Activated gamma-delta T cell (primary cell): ENCODE data around the gene PFKP.
A peak's percentile ranks its signal among the peaks of the same experiment; 100 is the strongest.
"Not testable (repeated sequence)": the region's sequence is repeated elsewhere in the genome, so short reads cannot be mapped to it uniquely, and the experiment has no call there.

Experiments
- DNase-seq: peaks from one replicate; lab custom pipeline; 2025; lab: John Stamatoyannopoulos, UW

PFKP gene

DNA sequence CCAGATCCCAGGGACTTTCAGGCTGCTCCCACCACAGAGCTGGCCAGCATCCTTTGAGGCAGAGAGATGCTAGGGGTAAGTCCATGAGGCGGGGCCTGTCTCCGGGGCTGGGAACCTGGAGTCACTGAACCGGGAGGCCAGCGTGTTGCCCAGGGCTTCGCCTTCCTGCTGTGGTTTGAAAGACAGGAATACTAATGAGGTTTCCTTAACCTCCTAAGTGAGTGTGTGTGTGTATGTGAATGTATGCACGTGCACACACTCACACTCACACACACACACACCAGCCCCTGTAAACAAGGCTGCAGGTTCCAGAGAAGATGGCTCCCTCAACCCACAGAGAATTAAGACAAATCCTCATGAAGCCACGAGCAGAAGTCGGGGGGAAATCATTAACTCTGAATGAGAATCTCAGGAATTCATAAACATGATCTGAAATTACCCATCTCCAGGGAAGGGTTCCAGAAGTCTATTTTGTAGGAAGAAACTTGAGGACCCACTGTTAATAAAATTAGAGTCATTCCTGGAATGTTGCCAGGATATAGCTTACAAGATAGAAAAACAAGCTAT is 20.3 kb upstream of the PFKP start:
- DNase-seq = no peak

DNA sequence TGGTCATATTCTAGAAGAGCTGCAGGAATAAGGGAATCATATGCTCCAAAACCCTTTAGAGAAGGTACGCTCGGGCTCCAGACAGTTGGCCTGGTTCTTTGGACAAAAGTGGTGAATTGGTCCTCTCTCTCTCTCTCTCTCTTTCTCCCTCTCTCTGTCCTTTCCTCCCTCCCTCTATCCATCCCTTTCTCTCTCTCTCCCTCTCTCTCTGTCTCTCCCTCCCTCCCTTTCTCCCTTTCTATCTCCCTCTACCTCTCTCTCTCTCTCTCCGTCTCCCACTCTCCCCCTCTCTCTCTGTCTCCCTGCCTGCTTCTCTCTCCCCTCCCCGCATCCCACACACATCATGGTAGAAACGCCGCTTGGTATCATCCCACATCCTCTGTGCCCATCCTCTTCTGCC is 19.8 kb upstream of the PFKP start:
- DNase-seq = no peak

DNA sequence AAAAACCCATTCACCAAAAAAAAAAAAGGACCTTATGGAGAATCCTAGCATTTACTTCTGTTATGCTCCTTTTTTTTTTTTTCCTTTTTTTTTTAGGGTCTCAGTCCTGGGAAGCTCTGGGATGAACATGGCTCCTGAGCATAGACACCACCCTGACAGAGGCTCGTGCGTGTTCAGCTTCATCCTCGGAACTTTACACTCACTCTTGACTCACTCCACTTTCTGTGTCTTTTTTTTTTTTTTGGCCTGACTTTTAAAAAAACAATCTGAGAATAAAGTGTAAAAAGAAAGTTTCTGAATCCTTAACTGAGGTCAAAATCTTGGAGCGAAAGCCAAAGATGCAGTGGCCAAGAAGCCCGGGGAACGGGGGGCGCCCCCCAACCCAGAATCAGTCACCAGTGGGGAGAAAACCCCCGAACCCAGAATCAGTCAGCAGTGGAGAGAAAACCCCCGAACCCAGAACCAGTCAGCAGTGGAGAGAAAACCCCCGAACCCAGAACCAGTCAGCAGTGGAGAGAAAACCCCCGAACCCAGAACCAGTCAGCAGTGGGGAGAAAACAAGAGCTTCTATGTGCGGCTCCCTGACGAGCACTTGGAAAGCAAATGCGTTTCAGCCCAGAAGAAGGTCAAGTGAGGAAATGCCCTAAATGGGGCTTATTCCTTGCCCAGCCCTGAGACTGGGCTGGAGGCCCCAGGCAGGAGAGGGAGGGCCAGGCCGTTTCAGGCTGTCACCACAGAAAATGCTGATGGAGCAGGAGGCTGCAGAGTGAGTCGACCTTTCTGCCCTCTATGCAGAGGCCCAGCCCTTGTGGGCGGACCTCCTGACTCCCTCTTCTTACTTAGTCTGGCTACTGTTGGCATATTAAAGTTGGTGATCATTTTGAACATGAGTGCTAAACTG is 19.0 kb upstream of the PFKP start:
- no peak for DNase-seq

DNA sequence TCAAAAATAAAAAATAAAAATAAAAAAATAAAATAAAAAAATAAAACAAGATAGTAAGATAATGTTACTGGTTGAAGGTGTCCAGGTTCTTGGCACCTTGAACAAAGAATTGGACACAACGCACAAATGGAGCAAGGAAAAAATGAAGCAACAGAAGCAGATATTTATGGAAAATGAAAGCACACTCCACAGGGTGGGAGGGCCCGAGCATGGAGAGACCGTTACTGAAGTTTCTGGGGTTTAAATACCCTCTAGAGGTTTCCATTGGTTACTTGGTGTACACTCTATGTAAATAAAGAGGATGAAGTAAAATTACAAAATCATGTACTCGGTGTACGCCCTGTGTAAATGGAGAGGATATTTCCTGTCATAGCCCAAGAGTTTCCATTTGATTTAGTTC is 15.7 kb upstream of the PFKP start:
- no peak for DNase-seq

DNA sequence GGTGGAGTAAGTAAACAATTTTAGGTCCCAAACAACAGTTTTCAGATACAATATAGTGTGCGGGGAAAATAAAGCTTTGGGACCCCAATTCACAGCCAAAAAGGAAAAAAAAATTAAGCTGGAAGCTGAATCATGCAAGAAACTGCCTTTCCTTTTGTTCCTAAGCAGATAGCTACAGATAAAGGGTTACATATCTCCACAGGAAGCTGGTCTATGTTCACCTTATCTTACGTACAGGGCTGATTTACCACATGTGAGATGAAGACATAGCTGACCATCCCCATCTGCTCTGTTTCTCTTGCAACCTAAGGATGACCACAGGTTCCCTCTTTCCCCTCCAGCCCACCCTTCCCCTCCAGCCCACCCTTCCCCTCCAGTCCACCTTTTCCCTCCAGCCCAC is 14.2 kb upstream of the PFKP start:
- DNase-seq = no peak

DNA sequence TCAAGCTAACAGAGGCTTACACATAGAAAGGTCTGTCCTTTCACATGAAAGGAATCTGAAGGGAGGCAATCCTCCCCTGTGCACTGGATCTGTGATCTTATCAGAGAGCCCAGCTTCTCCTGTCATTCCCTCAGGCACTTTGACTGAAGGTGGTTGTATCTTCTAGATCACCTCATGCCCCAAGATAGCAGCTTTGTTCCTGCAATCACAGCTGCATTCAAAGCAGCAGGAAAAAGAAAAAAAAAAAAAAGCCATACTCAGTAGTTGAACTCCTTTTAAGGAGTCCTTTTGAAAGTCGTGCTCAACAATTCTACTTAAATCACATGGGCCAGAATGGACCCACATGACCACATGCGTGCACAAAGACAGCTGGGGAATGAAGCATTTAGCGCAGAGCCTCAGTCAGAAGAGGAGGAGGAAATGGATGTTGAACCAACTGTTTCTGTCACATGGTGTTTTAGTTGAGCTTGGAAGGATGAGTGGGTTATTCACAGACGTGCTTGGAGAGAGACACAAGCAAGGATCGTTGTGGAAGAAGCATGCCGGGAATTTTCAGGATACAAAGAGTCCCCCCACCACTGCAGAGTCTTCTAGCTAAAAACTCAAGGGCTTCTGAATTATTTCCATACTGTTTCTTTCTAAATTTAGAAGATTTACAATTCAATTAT is 13.0 kb upstream of the PFKP start:
- no peak for DNase-seq

DNA sequence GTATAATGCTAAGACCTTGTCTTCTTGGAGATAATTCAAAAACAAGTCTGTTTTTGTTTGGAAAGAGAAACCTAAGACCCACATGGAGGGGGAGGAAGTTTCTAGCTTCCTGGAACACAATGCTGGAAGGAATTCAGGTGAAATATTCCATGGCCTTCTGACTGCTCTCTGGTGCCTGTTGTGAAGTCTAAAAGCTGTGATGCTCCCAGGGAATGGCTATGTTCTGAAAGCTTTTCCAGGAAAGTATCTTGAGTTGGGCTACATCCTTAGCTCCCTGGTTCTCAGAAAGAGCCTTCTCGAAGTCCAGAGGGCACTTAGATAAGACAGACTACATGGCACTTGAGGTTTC is 12.5 kb upstream of the PFKP start:
- no peak for DNase-seq

DNA sequence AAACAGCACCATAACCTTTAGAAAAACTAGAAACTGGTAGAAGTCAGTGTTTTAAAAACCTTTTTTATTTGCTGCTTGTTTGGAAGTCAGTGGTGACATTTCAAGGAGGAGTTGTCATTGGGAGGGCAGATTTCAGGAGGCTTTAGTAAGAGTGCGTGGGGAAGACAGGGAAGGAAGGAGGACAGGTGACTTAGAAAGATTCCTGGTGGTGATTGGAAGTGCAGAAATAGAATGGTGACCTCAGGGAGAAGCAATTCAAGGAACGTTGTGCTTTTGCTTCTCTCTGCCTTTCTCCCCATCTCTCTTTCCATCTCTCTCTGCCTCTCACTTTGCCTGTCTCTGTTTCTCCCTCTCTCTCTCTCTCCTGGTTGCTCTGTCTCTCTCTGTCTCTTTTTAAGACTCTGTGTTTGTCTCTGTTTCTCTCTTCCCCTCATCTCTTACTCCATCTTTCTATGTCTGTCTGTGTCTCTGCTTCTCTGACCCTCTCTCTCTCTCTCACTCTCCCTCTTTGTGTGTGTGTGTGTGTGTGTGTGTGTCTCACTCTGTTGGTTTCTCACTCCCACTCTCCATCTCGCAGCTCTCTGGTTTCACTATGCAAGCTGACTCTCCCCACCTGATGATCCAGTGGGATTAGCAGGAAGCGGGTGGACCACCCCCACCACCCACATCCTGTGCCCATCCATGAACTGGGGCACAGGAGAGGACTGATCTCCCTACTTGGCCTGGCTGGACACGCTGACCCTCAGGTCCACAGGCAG is 10.9 kb upstream of the PFKP start:
- no peak for DNase-seq

DNA sequence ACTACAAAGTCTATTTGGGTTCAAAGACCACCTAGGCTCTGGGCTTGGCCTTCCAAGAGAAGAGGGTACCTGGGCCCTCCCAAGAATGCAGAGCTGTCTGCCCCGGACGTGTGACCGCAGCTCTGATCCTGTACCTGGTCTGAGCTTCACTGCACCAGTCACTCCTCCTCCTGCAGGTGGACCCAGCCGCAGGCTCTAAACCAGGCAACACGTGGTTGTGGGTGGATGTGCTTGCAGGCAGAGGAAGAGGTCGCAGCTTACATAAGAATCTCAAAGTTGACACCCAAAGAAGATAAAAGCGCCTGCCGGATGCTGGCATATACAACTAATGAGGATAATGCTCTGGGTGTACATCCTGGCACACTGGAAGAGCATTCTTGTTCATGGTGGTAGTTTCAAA is 9.4 kb upstream of the PFKP start:
- no peak for DNase-seq

DNA sequence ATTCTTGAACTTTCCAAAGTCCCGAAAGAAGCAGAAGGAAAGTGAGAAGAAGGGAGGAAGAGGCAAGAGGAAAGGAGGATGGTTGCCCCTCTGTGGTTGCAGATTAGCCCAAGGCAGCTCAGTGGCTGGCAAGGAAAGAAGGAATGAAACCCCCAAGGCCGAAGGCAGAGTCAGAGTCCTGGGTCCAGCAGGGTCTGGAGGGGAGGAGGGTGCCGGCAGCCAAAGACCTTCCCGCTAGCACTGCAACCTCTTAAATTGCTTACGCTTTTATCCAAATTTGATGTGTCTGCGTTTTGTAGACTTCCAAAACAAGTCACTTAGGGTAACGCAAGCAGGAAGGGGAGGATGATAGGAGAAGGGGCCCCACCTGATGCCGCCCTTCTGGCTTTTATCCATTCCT is 7.4 kb upstream of the PFKP start:
- DNase-seq = no peak

DNA sequence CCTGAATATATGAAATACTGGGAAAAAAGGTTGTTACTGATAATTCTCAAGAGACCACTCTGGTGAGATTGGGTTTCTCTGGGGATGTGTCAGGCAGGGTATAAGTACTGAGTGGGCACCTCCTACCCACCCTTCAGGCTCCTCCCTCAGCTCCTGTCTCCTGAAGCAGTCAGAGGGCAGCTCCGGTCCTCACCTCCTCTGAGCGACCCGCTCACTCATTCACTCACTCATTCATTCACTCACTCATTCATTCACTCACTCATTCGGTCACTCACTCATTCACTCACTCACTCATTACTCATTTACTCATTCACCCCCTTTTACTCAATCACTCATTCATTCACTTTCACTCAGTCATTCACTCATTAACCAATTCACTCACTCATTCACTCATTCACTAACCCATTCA is 6.9 kb upstream of the PFKP start:
- DNase-seq = no peak

DNA sequence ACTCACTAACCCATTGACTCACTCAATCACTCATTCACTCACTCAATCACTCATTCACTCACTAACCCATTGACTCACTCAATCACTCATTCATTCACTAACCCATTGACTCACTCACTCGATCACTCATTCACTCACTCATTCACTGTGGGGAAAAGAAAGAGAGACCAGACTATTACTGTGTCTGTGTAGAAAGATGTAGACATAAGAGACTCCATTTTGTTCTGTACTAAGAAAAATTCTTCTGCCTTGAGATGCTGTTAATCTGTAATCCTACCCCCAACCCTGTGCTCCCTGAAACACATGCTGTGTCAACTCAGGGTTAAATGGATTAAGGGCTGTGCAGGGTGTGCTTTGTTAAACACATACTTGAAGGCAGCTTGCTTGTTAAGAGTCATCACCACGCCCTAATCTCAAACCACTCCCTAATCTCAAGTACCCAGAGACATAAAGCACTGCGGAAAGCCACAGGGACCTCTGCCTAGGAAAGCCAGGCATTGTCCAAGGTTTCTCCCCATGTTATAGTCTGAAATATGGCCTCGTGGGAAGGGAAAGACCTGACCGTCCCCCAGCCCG is 5.9 kb upstream of the PFKP start:
- not testable (repeated sequence) for DNase-seq

DNA sequence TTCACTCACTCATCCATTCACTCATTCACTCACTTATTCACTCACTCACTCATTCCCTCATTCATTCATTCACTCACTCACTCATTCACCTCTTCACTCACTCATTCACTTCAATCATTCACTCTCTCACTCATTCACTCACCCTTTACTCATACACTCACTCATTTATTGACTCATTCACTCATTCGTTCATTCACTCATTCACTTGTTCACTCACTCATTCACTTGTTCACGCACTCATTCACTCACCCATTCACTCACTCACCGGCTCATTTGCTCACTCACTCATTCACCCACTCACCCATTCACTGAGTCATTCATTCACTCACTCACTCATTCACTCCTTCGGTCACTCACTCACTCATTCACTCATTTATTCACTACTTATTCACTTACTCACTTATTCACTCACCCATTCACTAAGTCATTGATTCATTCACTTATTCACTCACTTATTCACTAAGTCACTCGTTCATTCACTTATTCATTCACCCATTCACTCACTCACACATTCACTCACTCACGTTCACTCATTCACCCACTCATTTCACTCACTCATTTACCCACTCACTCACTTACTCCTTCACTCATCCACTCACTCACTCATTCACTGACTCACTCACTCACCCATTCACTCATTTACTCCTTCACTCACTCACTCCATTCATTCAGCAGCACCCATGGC is 4.7 kb upstream of the PFKP start:
- no peak for DNase-seq

DNA sequence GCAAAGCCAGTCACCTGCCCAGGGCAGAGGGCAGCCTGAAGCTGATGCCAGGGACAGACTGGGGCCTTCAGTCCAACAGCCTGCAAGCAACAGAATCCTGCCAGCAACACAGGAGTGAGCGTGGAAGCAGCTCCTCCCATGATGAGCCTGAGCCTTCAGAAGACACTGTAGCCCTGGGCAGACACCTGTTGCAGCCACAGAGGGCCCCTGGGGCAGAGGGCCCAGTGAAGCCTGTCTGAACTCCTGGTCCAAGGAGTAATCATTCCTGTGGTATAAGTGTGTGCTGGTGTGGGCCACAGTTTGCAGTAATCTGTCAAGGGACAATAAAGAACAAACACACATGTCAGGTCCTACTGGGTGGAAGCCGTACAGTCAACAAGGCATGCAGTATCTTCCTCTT is 2.9 kb upstream of the PFKP start:
- DNase-seq = no peak

DNA sequence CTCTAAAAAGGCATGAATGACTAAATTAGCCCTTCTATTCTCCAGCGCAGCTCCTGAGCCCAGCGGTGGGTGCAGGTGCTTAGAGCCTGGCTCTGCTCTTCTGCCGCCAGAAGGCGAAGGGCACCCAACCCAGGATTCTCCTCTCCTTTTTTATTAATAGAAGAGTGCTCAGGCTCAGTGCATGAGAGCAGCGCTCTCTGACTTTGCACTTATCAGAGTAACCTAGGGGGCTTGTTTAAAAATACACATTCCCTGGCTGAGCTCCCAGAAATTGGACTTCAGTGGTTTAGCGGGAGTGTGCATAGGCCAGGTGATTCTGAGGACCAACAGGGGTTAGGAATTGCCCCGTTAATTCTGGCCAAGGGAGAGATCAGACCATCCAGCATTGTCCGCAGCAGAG is 1.7 kb upstream of the PFKP start:
- no peak for DNase-seq

DNA sequence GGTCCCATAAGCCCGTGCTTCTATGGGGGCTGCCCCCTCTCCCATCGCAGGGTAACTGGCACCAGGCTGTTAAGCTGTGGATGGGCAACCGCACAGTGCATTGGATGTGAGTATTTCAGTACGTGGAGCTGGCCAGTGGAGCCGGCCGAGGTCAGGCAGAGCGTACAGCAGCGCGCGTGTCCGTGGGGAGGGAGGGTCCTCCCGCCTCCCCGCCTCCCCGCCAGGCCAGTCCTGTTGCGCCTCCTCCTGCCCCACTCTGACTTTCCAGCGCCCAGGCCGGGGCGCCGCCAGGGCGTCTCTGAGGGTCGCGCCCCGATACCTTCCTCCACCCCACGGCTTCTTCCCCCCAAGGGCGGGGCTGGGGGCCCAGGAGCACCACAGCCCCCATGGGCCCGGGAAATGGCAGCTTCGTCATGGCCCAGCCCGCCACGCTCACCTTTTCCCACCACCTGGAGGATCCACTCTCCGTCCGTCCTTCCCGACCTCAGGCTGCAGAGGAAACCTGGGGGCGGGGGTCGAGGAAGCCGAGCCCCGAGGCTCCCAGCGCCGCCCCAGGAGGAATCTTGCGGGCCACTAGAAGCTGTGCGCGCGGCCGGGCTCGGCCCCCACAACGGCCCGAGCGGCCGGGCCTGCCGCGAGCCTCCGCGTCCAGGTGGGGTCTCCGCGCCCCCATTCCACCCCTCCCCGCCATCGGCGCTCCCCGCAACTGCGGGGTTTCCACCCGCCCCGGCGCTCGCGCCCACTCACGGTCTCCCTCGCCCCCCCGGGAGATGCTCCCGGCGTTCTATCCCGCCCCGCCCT is 831 bp upstream of the PFKP start:
- DNase-seq = no peak

DNA sequence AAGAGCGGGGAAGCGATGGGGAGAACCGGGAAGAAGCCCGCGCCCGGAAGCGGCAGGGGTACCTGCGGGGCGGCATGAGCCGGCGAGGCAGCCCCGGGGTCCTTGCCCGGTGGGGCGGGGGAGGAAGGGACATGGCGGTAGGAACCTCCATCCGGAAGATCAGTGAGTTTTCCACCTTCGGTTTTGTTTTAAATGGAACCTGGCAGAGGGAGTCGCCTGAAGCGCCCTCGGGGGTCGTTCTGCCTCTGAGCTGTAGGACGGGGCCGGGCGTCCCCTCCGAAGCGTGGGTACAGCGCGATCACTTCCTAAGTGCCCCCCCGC is 471 bp downstream of the PFKP start:
- no peak for DNase-seq

DNA sequence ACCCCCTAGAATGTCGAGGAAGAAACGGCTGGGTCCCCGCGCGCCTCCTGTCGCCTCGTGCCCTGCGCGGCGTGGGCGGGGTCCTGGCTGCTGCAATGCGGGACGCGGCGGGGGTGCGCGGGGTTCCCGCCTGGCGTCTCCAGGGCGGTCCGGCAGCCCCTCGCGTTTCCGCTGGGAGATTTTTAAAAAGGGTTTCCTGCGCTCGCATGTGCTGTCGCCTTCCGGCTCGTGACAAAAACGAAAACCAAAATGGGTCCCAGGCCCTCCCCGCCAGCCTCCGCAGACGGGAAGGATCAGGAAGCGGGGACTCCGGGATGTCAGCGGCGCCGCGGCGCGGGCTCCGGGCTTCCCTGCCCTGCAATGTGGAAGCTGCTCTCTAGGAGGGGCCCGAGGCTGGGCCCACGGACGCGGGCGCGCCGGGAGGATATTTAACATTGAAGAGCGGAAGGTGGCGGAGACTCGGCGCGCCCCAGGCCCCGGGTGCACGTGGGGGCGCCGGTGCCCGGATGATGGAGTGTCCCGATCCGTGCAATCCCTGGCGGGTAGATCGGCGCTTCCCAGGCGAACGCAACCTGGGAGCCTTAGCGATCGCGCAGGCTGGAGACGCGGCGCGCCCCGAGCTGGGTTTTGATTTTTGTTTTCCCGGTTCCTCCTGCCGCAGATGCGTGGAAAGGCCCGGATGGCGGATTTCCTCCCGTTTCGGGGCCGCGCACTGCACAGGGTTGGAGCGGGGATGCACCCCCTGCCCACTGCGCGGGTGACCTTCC is 1.0 kb downstream of the PFKP start:
- peak; percentile 38 for DNase-seq

DNA sequence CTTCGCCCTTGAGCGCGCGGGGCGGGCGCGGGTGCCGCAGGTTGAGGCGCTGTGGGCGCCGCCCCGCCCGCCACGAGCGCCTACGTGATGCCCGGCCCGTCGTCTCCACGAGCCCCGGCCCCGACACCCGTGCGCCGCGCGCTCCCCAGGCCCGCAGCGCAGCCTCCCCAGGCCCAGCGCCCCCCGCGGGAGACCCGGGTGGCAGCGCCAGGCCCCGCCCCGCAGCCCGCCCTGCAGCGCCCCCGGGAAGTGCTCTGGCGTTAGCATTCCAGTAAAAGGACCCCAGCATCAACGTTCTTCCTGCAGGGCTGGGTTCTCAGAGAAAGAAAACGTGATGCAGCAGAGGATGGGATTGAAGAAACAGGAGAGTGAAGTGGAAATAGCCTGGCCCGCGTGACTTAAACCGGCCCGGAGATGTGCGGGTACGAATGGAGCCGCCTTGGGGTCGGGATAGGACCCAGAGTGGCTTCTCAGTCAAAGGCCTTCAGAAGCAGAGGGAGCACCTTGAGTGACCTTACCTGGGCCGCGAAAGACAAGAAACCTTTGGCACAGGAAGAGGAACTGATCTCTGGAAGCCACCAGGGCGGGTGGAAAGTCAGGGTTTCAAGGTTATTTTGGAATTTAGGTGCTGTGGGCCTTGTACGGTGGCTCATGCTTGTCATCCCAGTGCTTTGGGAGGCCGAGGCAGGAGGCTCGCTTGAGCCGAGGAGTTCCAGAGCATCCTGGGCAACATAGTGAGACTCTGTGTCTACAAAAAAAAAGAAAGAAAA is 1.8 kb downstream of the PFKP start:
- peak; percentile 18 for DNase-seq
